ENCODE results near the gene CDK2.

CDK2 gene

DNA sequence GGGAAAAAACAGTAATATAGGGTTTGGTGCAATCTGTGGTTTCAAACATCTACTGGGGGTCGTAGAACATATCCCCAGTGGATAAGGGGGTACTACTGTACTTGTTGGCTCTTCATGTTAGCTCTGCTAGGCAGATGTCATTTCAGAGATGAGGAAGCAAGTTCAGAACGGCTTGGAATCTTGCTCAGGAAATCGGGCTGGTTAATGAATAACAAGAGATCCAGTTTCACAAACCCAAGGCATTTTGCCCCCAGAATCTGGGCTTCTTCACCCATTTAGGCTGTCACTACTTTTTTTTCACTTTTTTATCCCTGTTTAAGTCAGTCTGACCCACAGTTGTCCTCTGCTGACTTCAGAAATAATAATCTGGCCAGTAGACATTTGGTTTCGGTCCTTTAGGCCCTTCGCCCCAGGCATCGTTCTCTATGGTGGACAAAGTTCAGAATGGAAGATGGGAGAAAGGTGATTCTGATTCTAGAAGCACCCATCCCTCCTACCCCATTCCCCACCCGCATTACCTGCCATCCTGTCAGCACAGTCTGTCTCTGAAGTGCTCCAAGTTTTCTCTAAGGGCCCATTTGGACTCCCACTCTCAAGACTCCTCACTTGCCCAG, 35.0 kb downstream of the CDK2 start:
- TF ChIP-seq, protein P1, sequence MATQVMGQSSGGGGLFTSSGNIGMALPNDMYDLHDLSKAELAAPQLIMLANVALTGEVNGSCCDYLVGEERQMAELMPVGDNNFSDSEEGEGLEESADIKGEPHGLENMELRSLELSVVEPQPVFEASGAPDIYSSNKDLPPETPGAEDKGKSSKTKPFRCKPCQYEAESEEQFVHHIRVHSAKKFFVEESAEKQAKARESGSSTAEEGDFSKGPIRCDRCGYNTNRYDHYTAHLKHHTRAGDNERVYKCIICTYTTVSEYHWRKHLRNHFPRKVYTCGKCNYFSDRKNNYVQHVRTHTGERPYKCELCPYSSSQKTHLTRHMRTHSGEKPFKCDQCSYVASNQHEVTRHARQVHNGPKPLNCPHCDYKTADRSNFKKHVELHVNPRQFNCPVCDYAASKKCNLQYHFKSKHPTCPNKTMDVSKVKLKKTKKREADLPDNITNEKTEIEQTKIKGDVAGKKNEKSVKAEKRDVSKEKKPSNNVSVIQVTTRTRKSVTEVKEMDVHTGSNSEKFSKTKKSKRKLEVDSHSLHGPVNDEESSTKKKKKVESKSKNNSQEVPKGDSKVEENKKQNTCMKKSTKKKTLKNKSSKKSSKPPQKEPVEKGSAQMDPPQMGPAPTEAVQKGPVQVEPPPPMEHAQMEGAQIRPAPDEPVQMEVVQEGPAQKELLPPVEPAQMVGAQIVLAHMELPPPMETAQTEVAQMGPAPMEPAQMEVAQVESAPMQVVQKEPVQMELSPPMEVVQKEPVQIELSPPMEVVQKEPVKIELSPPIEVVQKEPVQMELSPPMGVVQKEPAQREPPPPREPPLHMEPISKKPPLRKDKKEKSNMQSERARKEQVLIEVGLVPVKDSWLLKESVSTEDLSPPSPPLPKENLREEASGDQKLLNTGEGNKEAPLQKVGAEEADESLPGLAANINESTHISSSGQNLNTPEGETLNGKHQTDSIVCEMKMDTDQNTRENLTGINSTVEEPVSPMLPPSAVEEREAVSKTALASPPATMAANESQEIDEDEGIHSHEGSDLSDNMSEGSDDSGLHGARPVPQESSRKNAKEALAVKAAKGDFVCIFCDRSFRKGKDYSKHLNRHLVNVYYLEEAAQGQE (IDR thresholded peaks at IDR 0.05; ENCODE audit: insufficient read depth in 1 of 2, low read depth in 2 of 2, low read length in 2 of 2): no peak
- TF ChIP-seq TAF1 (IDR thresholded peaks at IDR 0.05; ENCODE audit: borderline replicate concordance, insufficient read depth, low read length) (no peak), SIN3A (IDR thresholded peaks at IDR 0.05; ENCODE audit: borderline replicate concordance, insufficient read depth, low read length) (no peak)

DNA sequence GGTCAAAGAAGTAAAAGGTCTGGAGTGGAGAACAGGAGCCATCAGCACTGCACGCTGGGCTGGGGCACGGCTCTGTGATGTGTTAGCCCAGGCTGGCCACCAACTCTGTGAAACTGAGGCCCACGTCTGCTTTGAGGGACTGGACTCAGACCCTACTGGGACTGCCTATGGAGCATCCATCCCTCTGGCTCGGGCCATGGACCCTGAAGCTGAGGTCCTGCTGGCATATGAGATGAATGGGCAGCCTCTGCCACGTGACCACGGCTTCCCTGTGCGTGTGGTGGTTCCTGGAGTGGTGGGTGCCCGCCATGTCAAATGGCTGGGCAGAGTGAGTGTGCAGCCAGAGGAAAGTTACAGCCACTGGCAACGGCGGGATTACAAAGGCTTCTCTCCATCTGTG, 37.6 kb downstream of the CDK2 start:
- TF ChIP-seq POLR2AphosphoS5 (IDR thresholded peaks at IDR 0.05; ENCODE audit: low read depth, low read length): no peak
- no peak for TF ChIP-seq TAF1 (IDR thresholded peaks at IDR 0.05; ENCODE audit: borderline replicate concordance, insufficient read depth, low read length)
- TF ChIP-seq SIN3A (IDR thresholded peaks at IDR 0.05; ENCODE audit: borderline replicate concordance, insufficient read depth, low read length): no peak
- TF ChIP-seq, protein P1 (IDR thresholded peaks at IDR 0.05; ENCODE audit: insufficient read depth in 1 of 2, low read depth in 2 of 2, low read length in 2 of 2): no peak
- no peak for TF ChIP-seq FOXP2 (optimal IDR thresholded peaks at IDR 0.05; ENCODE audit: borderline replicate concordance, extremely low read depth, extremely low read length, insufficient read depth)

DNA sequence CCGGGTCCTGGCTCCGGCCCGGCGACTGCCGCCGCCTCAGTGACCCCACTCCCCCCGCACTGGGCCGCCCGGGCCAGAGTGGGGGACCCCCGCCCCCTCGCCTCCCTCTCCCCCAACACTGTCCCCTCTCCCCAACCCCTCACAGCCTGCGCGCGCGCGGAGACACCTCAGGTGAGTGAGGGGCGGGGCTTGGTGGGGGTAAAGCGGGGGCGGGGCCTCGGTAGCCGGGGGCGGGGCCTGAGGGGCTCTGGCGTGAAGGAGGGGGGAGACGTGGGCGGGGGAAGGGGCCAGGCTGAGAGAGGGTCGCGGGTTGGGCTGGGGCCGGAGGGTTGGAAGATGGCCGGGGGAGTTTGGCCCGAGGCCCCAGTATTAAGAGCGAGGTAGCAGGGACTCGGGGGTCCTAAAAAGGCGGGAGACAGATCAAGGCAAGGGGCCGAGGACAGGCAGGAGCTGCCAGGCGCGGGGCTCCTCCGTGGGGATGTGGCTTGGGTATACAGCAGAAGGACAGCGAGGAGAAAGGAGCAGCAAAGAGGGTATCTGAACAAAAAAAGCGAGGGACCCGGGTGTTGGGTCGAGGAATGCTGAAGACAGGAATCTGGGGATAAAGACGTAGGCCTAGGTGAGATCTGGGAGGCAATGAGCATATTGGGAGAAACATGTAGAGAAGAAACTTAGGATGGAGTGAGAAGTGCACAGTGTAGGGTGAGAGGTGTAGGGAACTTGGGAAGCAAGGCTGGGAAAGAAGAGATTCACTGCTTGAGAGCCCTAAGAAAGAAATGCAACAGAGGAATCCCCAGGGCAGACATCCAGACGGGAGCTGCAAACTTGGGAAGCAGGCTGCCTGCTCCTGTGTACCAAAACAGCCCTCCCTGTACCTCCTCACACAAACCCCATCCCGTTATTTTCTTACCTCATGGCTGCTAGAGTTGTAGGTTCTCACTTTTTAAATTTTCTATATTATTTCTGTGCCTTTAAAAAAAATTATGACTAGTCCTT, 41.2 kb downstream of the CDK2 start:
- TF ChIP-seq FOXP2 (optimal IDR thresholded peaks at IDR 0.05; ENCODE audit: borderline replicate concordance, extremely low read depth, extremely low read length, insufficient read depth) (no peak), TAF1 (IDR thresholded peaks at IDR 0.05; ENCODE audit: borderline replicate concordance, insufficient read depth, low read length) (no peak), SIN3A (IDR thresholded peaks at IDR 0.05; ENCODE audit: borderline replicate concordance, insufficient read depth, low read length) (no peak), POLR2AphosphoS5 (IDR thresholded peaks at IDR 0.05; ENCODE audit: low read depth, low read length) (no peak)
- TF ChIP-seq, protein P1 (IDR thresholded peaks at IDR 0.05; ENCODE audit: insufficient read depth in 1 of 2, low read depth in 2 of 2, low read length in 2 of 2): no peak

- TF ChIP-seq FOXP2 (optimal IDR thresholded peaks at IDR 0.05; ENCODE audit: borderline replicate concordance, extremely low read depth, extremely low read length, insufficient read depth) (no peak), SIN3A (IDR thresholded peaks at IDR 0.05; ENCODE audit: borderline replicate concordance, insufficient read depth, low read length) (no peak), POLR2AphosphoS5 (IDR thresholded peaks at IDR 0.05; ENCODE audit: low read depth, low read length) (no peak), TAF1 (IDR thresholded peaks at IDR 0.05; ENCODE audit: borderline replicate concordance, insufficient read depth, low read length) (no peak)
- TF ChIP-seq, protein P1 (IDR thresholded peaks at IDR 0.05; ENCODE audit: insufficient read depth in 1 of 2, low read depth in 2 of 2, low read length in 2 of 2): no peak
These were observed 43.5 kb downstream of the CDK2 start for GRCh38 chr12:56010111-56010570.

All from PFSK-1 (cell line).